NCI-H446 treated with DMSO at 0.1 percent for 48 hours (cell line): ENCODE results near the gene IL2RG.

Experiments used
- DNase-seq: peaks from one replicate; lab custom pipeline; 2025; lab: John Stamatoyannopoulos, UW

Gene IL2RG

GRCh38 chrX:71107762-71108360, 3.5 kb downstream of the IL2RG start:
- no peak for DNase-seq

- no peak for DNase-seq
Observed at GRCh38 chrX:71107245-71107644, 4.1 kb downstream of the IL2RG start.

- no peak for DNase-seq
Observed at GRCh38 chrX:71106427-71106826, 5.0 kb downstream of the IL2RG start, which contains the start of gene CXorf65. CXorf65 (minus strand) TSS chrX:71106740; CDS start chrX:71106556, 184 bp downstream.

GRCh38 chrX:71105628-71106027, 5.7 kb downstream of the IL2RG start:
- no peak for DNase-seq

GRCh38 chrX:71103110-71103983, 8.0 kb downstream of the IL2RG start:
- DNase-seq = no peak

GRCh38 chrX:71102292-71102691, 9.1 kb downstream of the IL2RG start:
- no peak for DNase-seq

- DNase-seq = no peak
Observed at GRCh38 chrX:71100581-71101505, 10.5 kb downstream of the IL2RG start.

GRCh38 chrX:71099736-71100135, 11.6 kb downstream of the IL2RG start:
- DNase-seq = no peak

- DNase-seq = no peak
Observed at GRCh38 chrX:71098951-71099506, 12.3 kb downstream of the IL2RG start.

GRCh38 chrX:71098302-71098701, 13.1 kb downstream of the IL2RG start:
- DNase-seq = no peak

- DNase-seq = no peak
Observed at GRCh38 chrX:71096760-71097032, 14.7 kb downstream of the IL2RG start.

GRCh38 chrX:71095981-71096759, 15.2 kb downstream of the IL2RG start:
- no peak for DNase-seq

- peak; percentile 58 for DNase-seq
Observed at GRCh38 chrX:71095555-71095980, 15.8 kb downstream of the IL2RG start, which contains the start of gene FOXO4. FOXO4 (plus strand) TSS chrX:71095851; CDS start chrX:71096529, 678 bp downstream.

- no peak for DNase-seq
Observed at GRCh38 chrX:71095033-71095432, 16.3 kb downstream of the IL2RG start.

GRCh38 chrX:71091263-71091662, 20.1 kb downstream of the IL2RG start:
- DNase-seq = no peak

- DNase-seq = no peak
Observed at GRCh38 chrX:71085900-71086299, 25.5 kb downstream of the IL2RG start.

GRCh38 chrX:71082822-71083221, 28.6 kb downstream of the IL2RG start:
- no peak for DNase-seq

GRCh38 chrX:71082124-71082647, 29.2 kb downstream of the IL2RG start:
- no peak for DNase-seq

GRCh38 chrX:71081330-71082123, 29.9 kb downstream of the IL2RG start:
- DNase-seq = no peak

- DNase-seq = no peak
Observed at GRCh38 chrX:71070531-71070930, 40.8 kb downstream of the IL2RG start.
